Esophagus squamous epithelium (tissue), 5 donors: Measurements from ENCODE around the gene SLC8A2. TPM values are rescaled to one million over a fixed set of nuclear protein-coding genes. Genes with fewer than 3 reads are reported as not detected.

Experiments
- DNase-seq: peaks from one replicate; lab custom pipeline; 2025; lab: John Stamatoyannopoulos, UW
- H3K27ac ChIP-seq, 4 donors: fragments of 200-600 bp; sonication (generic); one replicate each; pipeline ENCODE4 v1.5.1; 2016 to 2019; ENCODE audit warnings: mild to moderate bottlenecking in 1 of 4
- H3K27me3 ChIP-seq, 4 donors: fragments of 200-600 bp; sonication (generic); 1 replicate in 3 of 4; 2 replicates in 1 of 4; pipeline versions ENCODE4 v1.5.1 to v1.6.0; 2017 to 2021; ENCODE audit warnings: antibody characterized with exemption in 1 of 4
- H3K36me3 ChIP-seq, 3 donors: fragments of 200-600 bp; sonication (generic); one replicate each; pipeline ENCODE4 v1.5.1; 2016 to 2019
- H3K4me1 ChIP-seq, 3 donors: fragments of 200-600 bp; sonication (generic); one replicate each; pipeline ENCODE4 v1.5.1; 2017 to 2019
- H3K4me3 ChIP-seq, 4 donors: fragments of 200-600 bp; sonication (generic); 1 replicate in 3 of 4; 2 replicates in 1 of 4; pipeline ENCODE4 v1.5.1; 2016 to 2019; ENCODE audit warnings: mild to moderate bottlenecking in 2 of 4, moderate library complexity in 1 of 4
- H3K9me3 ChIP-seq, 3 donors: fragments of 200-600 bp; sonication (generic); one replicate each; pipeline ENCODE4 v1.5.1; 2016 to 2019
- POLR2A ChIP-seq, 4 donors: fragments of 450-650 bp; IDR thresholded peaks; one replicate each; pipeline ENCODE4 v1.6.1; 2017; ENCODE audit warnings: antibody characterized with exemption in 4 of 4, mild to moderate bottlenecking in 4 of 4, moderate library complexity in 3 of 4
- WGBS, 2 donors: methylation state at CpG; one replicate each; pipeline ENCODE4 v1.1.5; 2018; 5-methylcytosine and 5-hydroxymethylcytosine counted together
- intact Hi-C: fragments of 100-400 bp; cut with DNase I; formaldehyde crosslinking; loops from one replicate; pipeline ENCODE4 v1.15.0; 2022
- total RNA-seq, 4 donors: library from RNA; depleted of rRNA; stranded (reverse); fragments of >200 nt; gene quantifications; one replicate each; pipeline ENCODE4 v1.1.0, GENCODE V29; 2016
- TF ChIP-seq, protein P1 (sequence below), 6 experiments: fragments of 450-650 bp in 4 of 6; fragments of 200-600 bp in 2 of 6; sonication (generic) in 2 of 6; IDR thresholded peaks; one replicate each; pipeline ENCODE4 v1.5.1; 2016 to 2019; ENCODE audit warnings: antibody characterized with exemption in 6 of 6, mild to moderate bottlenecking in 4 of 6, moderate library complexity in 4 of 6
- donor health status: DM: yes; HTN: yes; CAD: no.

Gene SLC8A2
- total RNA-seq, 4 donors from 2014 or later: 0.08 to 5.0 (median 3.6) TPM; not detected in 1

DNA sequence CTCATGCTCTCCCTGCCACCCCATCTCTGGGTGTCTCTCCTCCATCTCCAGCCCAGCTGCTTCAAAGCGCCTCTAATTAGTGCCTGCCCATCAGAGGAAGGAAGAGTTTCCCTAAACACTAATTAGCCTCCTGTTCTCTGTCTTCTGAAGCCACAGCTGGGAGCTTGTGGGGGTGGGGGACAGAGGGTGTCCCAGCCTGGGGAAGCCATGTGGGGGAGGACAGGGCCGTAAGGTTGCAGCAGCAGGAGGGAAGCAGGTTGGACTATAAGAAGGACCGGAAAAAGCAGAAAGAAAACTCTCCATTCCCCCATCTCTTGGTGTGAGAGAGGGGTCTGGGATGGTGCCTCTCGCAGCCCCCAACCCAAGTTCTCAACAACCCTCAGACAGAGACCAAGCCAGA lies 26.2 kb downstream of the SLC8A2 start:
- no peaks in the 10 kb centered on the region for H3K9me3 ChIP-seq
- H3K36me3 ChIP-seq: no peaks in the 10 kb centered on the region
- DNase-seq: no peak
- TF ChIP-seq, protein P1, sequence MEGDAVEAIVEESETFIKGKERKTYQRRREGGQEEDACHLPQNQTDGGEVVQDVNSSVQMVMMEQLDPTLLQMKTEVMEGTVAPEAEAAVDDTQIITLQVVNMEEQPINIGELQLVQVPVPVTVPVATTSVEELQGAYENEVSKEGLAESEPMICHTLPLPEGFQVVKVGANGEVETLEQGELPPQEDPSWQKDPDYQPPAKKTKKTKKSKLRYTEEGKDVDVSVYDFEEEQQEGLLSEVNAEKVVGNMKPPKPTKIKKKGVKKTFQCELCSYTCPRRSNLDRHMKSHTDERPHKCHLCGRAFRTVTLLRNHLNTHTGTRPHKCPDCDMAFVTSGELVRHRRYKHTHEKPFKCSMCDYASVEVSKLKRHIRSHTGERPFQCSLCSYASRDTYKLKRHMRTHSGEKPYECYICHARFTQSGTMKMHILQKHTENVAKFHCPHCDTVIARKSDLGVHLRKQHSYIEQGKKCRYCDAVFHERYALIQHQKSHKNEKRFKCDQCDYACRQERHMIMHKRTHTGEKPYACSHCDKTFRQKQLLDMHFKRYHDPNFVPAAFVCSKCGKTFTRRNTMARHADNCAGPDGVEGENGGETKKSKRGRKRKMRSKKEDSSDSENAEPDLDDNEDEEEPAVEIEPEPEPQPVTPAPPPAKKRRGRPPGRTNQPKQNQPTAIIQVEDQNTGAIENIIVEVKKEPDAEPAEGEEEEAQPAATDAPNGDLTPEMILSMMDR (IDR thresholded peaks at IDR 0.05): no peak
- no peak for TF ChIP-seq POLR2A (IDR thresholded peaks at IDR 0.05)
- 44 to 47% methylated on average over 3 to 4 of the region's 4 CpGs for WGBS, 2 donors
- H3K27ac ChIP-seq: no peak overlapping the region
- H3K27me3 ChIP-seq: peaks cover 6 to 100% (median 15%) of the 10 kb centered on the region in 4 donors
- intact Hi-C loops: no loop called here
- peaks cover 4 to 39% (median 16%) of the 10 kb centered on the region in 3 donors for H3K4me1 ChIP-seq
- H3K4me3 ChIP-seq: no peak overlapping the region

DNA sequence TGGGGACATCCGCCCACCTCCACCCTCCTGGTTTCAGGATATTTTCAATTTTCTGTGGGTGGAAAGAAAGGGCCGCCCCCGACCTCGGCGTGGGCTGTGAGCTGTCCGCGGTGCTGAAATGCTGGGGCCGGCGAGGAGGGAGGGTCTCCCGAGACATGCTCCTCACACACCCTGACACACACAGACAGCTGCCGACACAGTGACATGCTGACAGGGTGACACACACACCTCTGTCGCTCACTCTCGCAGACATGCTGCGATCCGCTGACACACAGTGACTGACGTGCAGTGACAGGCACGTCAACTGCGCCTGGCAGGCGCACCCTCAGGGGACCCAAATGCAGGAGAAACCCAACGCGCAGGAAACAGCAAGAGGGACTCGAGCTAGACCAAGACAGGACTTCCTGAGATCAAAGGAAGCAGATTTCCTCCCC lies 27.3 kb downstream of the SLC8A2 start:
- intact Hi-C loops: no loop called here
- Histone ChIP-seq H3K4me3 (no peak overlapping the region), H3K4me1 (peaks cover 4 to 39% (median 16%) of the 10 kb centered on the region in 3 donors), H3K36me3 (no peaks in the 10 kb centered on the region), H3K27me3 (peaks cover 6 to 94% (median 15%) of the 10 kb centered on the region in 4 donors), H3K27ac (no peak overlapping the region), H3K9me3 (no peaks in the 10 kb centered on the region)
- DNase-seq: no peak
- no peak for TF ChIP-seq POLR2A (IDR thresholded peaks at IDR 0.05)
- TF ChIP-seq, protein P1 (IDR thresholded peaks at IDR 0.05): no peak
- 11 to 20% methylated on average over 15 to 22 of the region's 22 CpGs for WGBS, 2 donors

DNA sequence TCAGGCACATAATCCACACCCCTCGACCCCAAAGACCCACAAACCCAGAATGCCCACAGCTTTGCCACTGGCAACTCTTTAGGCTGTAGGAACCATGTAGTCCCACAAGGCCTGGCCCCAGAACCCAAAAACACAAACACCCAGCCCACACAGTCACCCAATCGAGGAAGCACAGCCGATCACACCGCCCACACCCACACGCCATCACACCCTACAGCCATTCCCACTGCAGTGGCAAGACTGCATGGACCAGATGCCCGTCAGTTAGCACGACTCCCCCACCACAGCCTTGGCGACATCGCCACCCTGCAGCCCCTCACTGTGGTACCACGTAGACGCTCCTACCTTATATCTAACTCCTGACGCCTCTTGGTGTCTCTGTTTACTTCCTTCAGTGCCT lies 28.4 kb downstream of the SLC8A2 start:
- Histone ChIP-seq H3K4me3 (no peak overlapping the region), H3K36me3 (no peaks in the 10 kb centered on the region), H3K9me3 (no peaks in the 10 kb centered on the region), H3K4me1 (peaks cover 4 to 39% (median 16%) of the 10 kb centered on the region in 3 donors), H3K27ac (no peak overlapping the region), H3K27me3 (peaks cover 6 to 93% (median 13%) of the 10 kb centered on the region in 4 donors)
- no peak for TF ChIP-seq POLR2A (IDR thresholded peaks at IDR 0.05)
- TF ChIP-seq, protein P1 (IDR thresholded peaks at IDR 0.05): no peak
- no peak for DNase-seq
- intact Hi-C loops: no loop called here
- 61 to 71% methylated on average over 11 to 12 of the region's 12 CpGs for WGBS, 2 donors

DNA sequence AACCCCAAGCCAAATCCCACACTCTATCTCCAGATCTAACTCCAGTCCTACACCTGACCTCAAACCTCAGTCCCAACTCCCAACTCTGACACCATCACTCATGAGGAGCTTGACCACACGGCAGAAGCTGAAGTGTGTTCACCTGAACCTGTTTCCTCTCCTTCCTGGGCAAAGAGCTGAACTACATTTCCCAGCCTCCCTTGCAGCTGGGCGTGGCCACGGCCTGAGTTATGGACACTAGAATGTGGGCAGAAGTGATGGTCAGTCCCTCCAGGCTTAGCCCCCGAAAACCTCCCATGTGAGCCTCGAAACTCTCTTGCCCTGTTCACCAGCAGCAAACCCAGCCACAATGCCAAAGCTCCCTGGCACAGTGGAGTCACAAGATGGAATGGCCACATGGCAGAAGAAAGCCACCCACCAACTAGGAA lies 32.9 kb downstream of the SLC8A2 start:
- Histone ChIP-seq H3K4me3 (no peak overlapping the region), H3K27me3 (peaks cover 0 to 90% (median under 1%) of the 10 kb centered on the region in 4 donors), H3K36me3 (no peaks in the 10 kb centered on the region), H3K9me3 (no peaks in the 10 kb centered on the region), H3K27ac (no peak overlapping the region), H3K4me1 (peaks cover 0 to 8% (median 0%) of the 10 kb centered on the region in 3 donors)
- intact Hi-C loops: loop anchor here (5.0 to 10.0 kb wide), 3 partner anchors 78 to 356 kb away; partner anchors contain the start of gene NAPA
- no peak for DNase-seq
- TF ChIP-seq, protein P1 (IDR thresholded peaks at IDR 0.05): no peak
- TF ChIP-seq POLR2A (IDR thresholded peaks at IDR 0.05): no peak
- 13 to 24% methylated on average over 3 of the region's 5 CpGs for WGBS, 2 donors

DNA sequence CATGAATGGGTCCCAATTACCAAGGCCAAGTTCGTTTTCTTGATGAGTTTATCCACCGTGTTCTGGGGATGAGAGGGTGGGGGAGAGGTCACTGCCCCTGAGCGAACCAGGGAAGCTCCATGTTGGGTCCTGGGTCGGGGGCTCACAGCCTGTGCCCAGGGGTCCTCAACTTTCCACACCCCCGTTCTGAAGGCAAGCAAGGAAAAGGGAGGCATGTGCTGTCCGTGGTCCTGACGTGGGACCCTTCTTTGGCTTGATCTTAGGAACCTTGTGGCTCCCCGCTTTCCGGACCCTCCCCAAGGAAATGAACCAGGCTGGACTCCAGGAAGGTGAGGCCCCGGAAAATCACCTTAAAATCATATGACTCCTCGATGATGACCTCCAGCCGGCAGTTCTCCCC lies 34.2 kb downstream of the SLC8A2 start:
- no peaks in the 10 kb centered on the region for H3K9me3 ChIP-seq
- H3K4me3 ChIP-seq: no peak overlapping the region
- peaks cover 0 to 89% (median 0%) of the 10 kb centered on the region in 4 donors for H3K27me3 ChIP-seq
- DNase-seq: no peak
- intact Hi-C loops: loop anchor here (5.0 to 10.0 kb wide), 3 partner anchors 80 to 357 kb away; partner anchors contain the start of gene NAPA
- 52% methylated on average over 9 of the region's 12 CpGs for WGBS, 2 donors
- H3K27ac ChIP-seq: no peak overlapping the region
- peaks cover 0 to 8% (median 0%) of the 10 kb centered on the region in 3 donors for H3K4me1 ChIP-seq
- H3K36me3 ChIP-seq: no peaks in the 10 kb centered on the region
- no peak for TF ChIP-seq POLR2A (IDR thresholded peaks at IDR 0.05)
- TF ChIP-seq, protein P1 (IDR thresholded peaks at IDR 0.05): no peak
